Spinal cord (tissue), 10 donors: ENCODE results near the gene DAPL1. TPM values are rescaled to one million over a fixed set of nuclear protein-coding genes. Genes with fewer than 3 reads are reported as not detected.

Experiments
- DNase-seq, 6 donors: peaks; one replicate each; pipeline versions ENCODE4 v3.0.0 to v3.0.0-alpha.2; 2013 to 2015; ENCODE audit warnings: low spot score in 6 of 6, low read depth in 4 of 6
- H3K27ac ChIP-seq: one replicate; pipeline ENCODE4 v1.5.1; 2013; ENCODE audit warnings: low read depth, low read length, control low read depth
- H3K27me3 ChIP-seq: one replicate; pipeline ENCODE4 v1.6.1; 2013; ENCODE audit warnings: low read length; ENCODE audit not compliant: control insufficient read depth, insufficient read depth
- H3K36me3 ChIP-seq: one replicate; pipeline ENCODE4 v1.6.1; 2013; ENCODE audit warnings: low read length; ENCODE audit not compliant: control insufficient read depth, insufficient read depth
- H3K4me1 ChIP-seq: one replicate; pipeline ENCODE4 v1.6.1; 2013; ENCODE audit warnings: low read length; ENCODE audit not compliant: control insufficient read depth, insufficient read depth
- H3K4me3 ChIP-seq: one replicate; pipeline ENCODE4 v1.5.1; 2013; ENCODE audit warnings: low read depth, low read length, control low read depth
- H3K9me3 ChIP-seq: one replicate; pipeline ENCODE4 v1.6.1; 2013; ENCODE audit warnings: low read length; ENCODE audit not compliant: control insufficient read depth, insufficient read depth
- WGBS: methylation state at CpG from one replicate; pipeline ENCODE4 v1.1.5; 2013; ENCODE audit warnings: missing lambda C conversion rate; ENCODE audit not compliant: insufficient coverage; 5-methylcytosine and 5-hydroxymethylcytosine counted together
- polyA plus RNA-seq, 2 donors: library from polyadenylated mRNA; unstranded; fragments of 120-200 nt; gene quantifications; one replicate each; pipeline ENCODE4 v1.2.1, GENCODE V29; 2013; ENCODE audit not compliant: insufficient read length in 2 of 2
- total RNA-seq, 2 donors: library from RNA; depleted of rRNA in 1 of 2; stranded (reverse); fragments of 120-200 nt in 1 of 2; fragments of >200 nt in 1 of 2; gene quantifications; one replicate each; pipeline versions ENCODE4 v1.2.3 to v1.2.4, GENCODE V29; 2013 to 2014
- donor health status: healthy.

DAPL1 gene
- total and polyA plus RNA-seq, 4 donors, result 0.89 to 1.8 (median 1.1) TPM; not detected in 1

DNA sequence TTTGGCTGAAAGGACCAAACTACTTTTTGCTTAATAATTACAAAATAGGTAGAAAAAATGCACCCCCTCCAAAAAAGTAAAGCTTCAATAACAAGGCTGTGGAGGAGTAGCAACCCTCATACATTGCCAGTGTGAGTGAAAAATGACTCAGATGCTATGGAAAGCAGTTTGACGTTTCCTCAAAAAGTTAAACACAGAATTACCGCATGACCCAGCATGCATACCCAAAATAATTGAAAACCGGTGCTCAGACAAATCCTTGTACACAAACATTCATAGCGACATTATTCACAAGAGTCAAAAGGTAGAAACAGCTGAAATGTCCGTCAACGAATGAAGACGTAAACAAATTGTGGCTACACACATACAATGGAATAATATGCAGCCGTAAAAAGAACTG, 38.8 kb upstream of the DAPL1 start:
- H3K36me3 ChIP-seq, result no peaks in the 10 kb centered on the region
- WGBS, result 84% methylated on average over 3 of the region's 8 CpGs

GRCh38 chr2:158756976-158757375, 38.1 kb upstream of the DAPL1 start:
- H3K27me3 ChIP-seq, result no peaks in the 10 kb centered on the region
- no peaks in the 10 kb centered on the region for H3K36me3 ChIP-seq
- 95% methylated on average over 8 of the region's 10 CpGs for WGBS
- no peak overlapping the region for H3K27ac ChIP-seq
- no peak overlapping the region for H3K4me3 ChIP-seq
- H3K9me3 ChIP-seq, result no peaks in the 10 kb centered on the region
- peaks cover 17% of the 10 kb centered on the region for H3K4me1 ChIP-seq
- DNase-seq, result no peak

More for the DNA sequence above, 38.8 kb upstream of the DAPL1 start:
- Histone ChIP-seq H3K4me3 (no peak overlapping the region), H3K9me3 (no peaks in the 10 kb centered on the region), H3K27ac (no peak overlapping the region), H3K27me3 (no peaks in the 10 kb centered on the region), H3K4me1 (peaks cover 17% of the 10 kb centered on the region)
- DNase-seq, result no peak

- no peak overlapping the region for H3K4me3 ChIP-seq
- 46% methylated on average over 1 of the region's 1 CpG for WGBS
- no peaks in the 10 kb centered on the region for H3K9me3 ChIP-seq
- H3K27ac ChIP-seq, result no peak overlapping the region
- DNase-seq, result peak in 1 of 6 donors; percentile 53
- no peaks in the 10 kb centered on the region for H3K27me3 ChIP-seq
- H3K4me1 ChIP-seq, result peaks cover under 1% of the 10 kb centered on the region
- no peaks in the 10 kb centered on the region for H3K36me3 ChIP-seq
Measured at GRCh38 chr2:158760887-158761286, 34.2 kb upstream of the DAPL1 start.

- H3K36me3 ChIP-seq, result no peaks in the 10 kb centered on the region
- no peaks in the 10 kb centered on the region for H3K9me3 ChIP-seq
- no peak overlapping the region for H3K27ac ChIP-seq
- H3K4me3 ChIP-seq, result no peak overlapping the region
- WGBS, result 77% methylated on average over 2 of the region's 4 CpGs
- no peaks in the 10 kb centered on the region for H3K27me3 ChIP-seq
- H3K4me1 ChIP-seq, result no peaks in the 10 kb centered on the region
- DNase-seq, result no peak
Measured at GRCh38 chr2:158761621-158762020, 33.5 kb upstream of the DAPL1 start.

DNA sequence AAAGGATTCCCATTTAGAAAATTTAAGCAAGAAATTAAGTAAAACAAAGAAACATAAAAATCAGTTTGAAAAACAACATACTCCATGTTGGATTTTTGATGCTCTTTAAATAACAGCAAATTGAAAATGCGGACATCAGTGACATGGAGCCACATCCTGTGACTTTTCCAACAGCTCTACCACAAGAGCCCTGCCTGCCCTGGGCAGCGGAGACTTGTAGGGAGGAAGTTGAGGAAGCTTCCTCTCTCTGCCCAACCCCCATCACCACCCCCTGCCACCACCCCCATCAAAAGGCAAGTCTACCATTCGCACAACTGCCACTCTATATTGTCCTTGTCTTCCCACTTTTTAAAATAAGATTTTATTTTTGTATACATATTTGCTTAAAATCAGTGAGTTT, 32.8 kb upstream of the DAPL1 start:
- Histone ChIP-seq H3K27ac (no peak overlapping the region), H3K27me3 (no peaks in the 10 kb centered on the region), H3K36me3 (no peaks in the 10 kb centered on the region), H3K4me3 (no peak overlapping the region), H3K9me3 (no peaks in the 10 kb centered on the region), H3K4me1 (no peaks in the 10 kb centered on the region)
- DNase-seq, result no peak
- no CpG with 5 or more reads among the region's 3 CpGs for WGBS

DNA sequence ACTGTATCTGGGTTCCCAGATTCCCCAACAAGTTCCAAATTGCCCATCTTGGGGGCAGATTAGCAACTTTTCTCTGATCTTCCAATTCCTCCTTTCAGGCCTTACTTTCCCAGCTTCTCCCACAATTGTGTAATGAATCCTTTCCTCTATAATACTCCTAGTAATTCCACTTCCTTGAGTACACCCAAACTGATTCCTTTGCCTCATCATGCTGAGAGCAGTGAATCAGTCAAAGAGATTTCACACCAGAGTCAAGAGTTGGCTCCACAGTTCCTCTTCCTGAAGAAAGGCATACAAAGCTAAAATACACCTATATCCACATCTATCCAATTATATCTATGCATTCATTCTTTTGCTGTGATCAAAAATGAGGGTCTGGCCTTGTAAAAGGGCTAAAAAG, 28.6 kb upstream of the DAPL1 start:
- no peaks in the 10 kb centered on the region for H3K9me3 ChIP-seq
- no peaks in the 10 kb centered on the region for H3K36me3 ChIP-seq
- H3K27ac ChIP-seq, result no peak overlapping the region
- no peak overlapping the region for H3K4me3 ChIP-seq
- no peaks in the 10 kb centered on the region for H3K27me3 ChIP-seq
- H3K4me1 ChIP-seq, result no peaks in the 10 kb centered on the region
- no peak for DNase-seq

DNA sequence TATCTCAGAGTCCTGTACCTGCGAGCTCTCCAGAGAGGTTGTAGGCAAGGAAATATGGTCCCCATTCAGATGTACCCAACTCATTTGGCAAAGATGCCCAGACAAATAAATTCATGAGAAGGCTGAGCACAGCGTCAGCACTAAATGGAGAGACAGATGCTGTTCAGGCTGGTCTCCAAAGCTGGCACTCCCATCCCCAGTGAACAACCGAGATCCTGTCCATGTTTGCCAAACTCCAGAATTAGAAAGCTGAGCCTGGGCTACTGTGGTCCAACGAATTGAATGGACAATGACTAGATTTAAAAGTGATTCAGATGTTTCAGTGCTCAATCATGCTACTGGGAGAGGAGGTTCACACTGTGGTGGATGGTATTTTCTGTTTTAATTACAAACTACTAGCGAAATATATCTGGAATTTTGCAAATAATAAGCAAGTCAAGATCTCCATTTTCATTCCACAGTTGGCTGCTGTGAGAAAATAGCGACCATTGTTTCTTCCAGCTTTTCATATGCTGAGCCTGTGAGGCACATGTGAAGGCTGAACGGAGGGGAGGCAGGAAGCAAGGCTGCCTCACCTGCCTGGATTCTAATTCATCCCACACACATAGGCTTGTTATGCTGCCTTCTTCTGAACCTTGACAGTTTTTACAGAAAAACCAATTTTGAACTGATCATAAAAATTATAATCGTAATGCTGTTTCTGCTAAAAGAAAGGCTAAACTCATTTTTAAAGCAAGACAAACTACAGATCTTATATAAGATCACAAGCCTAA, 22.6 kb upstream of the DAPL1 start:
- Histone ChIP-seq H3K9me3 (no peaks in the 10 kb centered on the region), H3K27me3 (no peaks in the 10 kb centered on the region), H3K4me1 (peaks cover 13% of the 10 kb centered on the region), H3K27ac (peak overlapping the region; percentile 61), H3K4me3 (no peak overlapping the region), H3K36me3 (no peaks in the 10 kb centered on the region)
- peak in 3 of 6 donors; percentile 44 to 88 (median 70) for DNase-seq
- 34% methylated on average over 5 of the region's 8 CpGs for WGBS

DNA sequence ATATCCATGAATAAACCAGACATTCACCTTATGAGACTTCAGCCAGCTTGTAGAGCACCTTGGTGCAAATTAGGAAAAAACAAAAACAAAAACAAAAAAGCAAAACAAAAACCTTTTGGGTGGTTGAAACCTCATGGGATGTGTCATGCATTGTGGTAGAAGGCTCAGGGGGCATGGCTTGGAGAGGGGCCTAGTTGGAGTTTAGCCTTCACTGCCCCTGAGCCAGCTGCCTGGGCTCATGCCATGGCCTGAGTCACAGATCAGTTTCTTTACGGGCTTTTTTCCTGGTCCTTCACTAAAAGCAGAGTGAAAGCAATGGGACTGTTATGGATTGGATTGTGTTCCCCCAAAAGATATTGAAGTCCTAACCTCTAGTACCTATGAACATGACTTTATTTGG, 22.0 kb upstream of the DAPL1 start:
- Histone ChIP-seq H3K27me3 (no peaks in the 10 kb centered on the region), H3K4me3 (no peak overlapping the region), H3K4me1 (peaks cover 13% of the 10 kb centered on the region), H3K27ac (peak overlapping the region; percentile 33), H3K36me3 (no peaks in the 10 kb centered on the region), H3K9me3 (no peaks in the 10 kb centered on the region)
- WGBS, result no CpG with 5 or more reads among the region's 1 CpG
- peak in 1 of 6 donors; percentile 76 for DNase-seq

DNA sequence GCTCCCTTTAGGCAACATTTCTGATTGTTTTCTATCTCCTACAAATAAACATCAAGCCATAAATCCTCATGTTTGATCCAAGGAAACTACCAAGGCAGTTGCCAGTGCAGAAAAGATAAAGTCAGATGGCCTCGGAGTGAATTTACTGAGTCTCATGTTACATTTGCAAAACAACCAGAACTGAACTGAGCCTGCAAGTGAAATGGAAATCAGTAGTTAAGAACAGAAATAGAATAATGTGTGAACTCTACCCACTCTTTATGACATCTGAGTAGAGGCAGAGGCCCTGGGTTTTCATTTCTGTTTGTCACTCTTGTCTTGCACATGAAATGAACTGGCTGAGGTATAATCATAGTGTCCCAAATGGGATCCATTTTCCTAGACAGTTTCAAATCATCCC, 20.4 kb upstream of the DAPL1 start:
- Histone ChIP-seq H3K27me3 (no peaks in the 10 kb centered on the region), H3K27ac (no peak overlapping the region), H3K9me3 (no peaks in the 10 kb centered on the region), H3K4me1 (peaks cover 13% of the 10 kb centered on the region), H3K36me3 (no peaks in the 10 kb centered on the region), H3K4me3 (no peak overlapping the region)
- no CpG with 5 or more reads among the region's 1 CpG for WGBS
- peak in 1 of 6 donors; percentile 60 for DNase-seq

DNA sequence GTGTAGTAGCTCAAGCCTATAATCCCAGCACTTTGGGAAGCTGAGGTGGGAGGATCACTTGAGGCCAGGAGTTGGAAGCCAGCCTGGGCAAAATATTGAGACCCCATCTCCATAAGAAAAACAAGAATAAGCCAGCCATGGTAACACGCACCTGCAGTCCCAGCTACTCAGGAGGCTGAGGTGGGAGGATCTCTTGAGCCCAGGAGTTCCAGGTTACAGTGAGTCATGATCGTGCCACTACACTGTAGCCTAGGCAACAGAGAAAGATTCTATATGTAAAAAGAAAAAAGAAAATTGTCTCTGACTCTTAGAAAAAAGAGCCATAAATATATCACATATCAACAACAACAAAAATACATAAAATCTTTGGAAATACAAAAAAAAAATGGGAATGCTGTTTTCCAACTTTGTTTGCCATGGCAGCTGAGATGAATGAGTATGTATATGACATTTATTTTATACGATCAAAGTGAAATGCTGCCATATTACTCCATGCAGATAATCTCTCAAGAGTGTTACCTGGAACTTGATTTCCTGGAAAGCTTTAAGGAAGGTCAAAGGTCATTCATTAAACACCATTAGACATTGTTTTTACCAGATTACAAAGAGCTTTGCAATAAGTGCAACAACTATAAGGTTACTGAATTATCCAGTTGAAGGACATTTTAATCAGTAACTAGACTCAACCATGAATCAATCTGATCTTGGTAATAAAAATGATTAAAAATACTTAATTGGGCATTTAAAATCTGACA, 19.7 kb upstream of the DAPL1 start:
- no peak overlapping the region for H3K27ac ChIP-seq
- H3K4me3 ChIP-seq, result no peak overlapping the region
- 100% methylated on average over 1 of the region's 3 CpGs for WGBS
- H3K9me3 ChIP-seq, result no peaks in the 10 kb centered on the region
- H3K4me1 ChIP-seq, result peaks cover 13% of the 10 kb centered on the region
- no peaks in the 10 kb centered on the region for H3K27me3 ChIP-seq
- no peaks in the 10 kb centered on the region for H3K36me3 ChIP-seq
- no peak for DNase-seq
